Ammon's horn (tissue), 1 donor: ENCODE results near the gene UBXN1.

Experiments used
- DNase-seq: peaks from one replicate; pipeline ENCODE4 v3.0.0-alpha.2; 2016; ENCODE audit warnings: low spot score

The UBXN1 gene

GRCh38 chr11:62645946-62646824 is 32.7 kb downstream of the UBXN1 start, which contains the start of gene GANAB:
TSS of gene GANAB (minus strand) at chr11:62646613. CDS start at chr11:62646599, 14 bp downstream.
- peak; percentile 99 for DNase-seq

- no peak for DNase-seq
These were observed 33.3 kb downstream of the UBXN1 start for GRCh38 chr11:62645671-62645945.

- no peak for DNase-seq
These were observed 34.7 kb downstream of the UBXN1 start for GRCh38 chr11:62644220-62644619.

GRCh38 chr11:62632492-62632891 is 46.4 kb downstream of the UBXN1 start:
- no peak for DNase-seq

- DNase-seq, result no peak
These were observed 51.2 kb downstream of the UBXN1 start for GRCh38 chr11:62627713-62628112.
